HG02798 (cell line): ENCODE measurements around the gene TNIK.
A peak's percentile ranks its signal among the peaks of the same experiment; 100 is the strongest.
"Not testable (repeated sequence)": the region's sequence is repeated elsewhere in the genome, so short reads cannot be mapped to it uniquely, and the experiment has no call there.

Source experiments
- ATAC-seq: cut with Tn5 transposase; IDR thresholded peaks from one replicate; pipeline ENCODE4 v1.9.1; 2021; ENCODE audit warnings: mild to moderate bottlenecking; ENCODE audit not compliant: unreplicated experiment, poor library complexity

Gene TNIK

GRCh38 chr3:171122861-171123260 lies 337.3 kb downstream of the TNIK start:
- no peak for ATAC-seq

DNA sequence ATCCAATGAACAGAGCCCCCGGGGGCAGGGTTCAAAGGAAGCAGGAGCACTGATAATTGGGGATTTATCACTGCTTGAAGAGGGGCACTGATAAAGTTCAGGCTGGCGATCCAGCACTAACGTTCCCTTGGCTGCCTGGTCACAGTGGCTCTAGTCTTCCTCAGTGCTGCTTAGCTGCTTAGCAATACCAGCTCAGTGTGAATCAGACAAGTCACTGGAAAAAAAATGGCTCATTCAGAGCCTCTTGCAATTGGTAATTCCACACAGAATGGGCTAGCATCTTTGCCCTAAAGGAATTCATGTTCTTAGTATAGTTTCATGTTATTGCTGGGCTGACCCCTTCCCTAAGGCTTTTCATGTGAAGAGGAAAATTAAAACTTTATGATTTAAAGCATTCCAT lies 338.0 kb downstream of the TNIK start:
- no peak for ATAC-seq

GRCh38 chr3:171121801-171122200 lies 338.4 kb downstream of the TNIK start:
- no peak for ATAC-seq

GRCh38 chr3:171119402-171119801 lies 340.8 kb downstream of the TNIK start:
- ATAC-seq: not testable (repeated sequence)

- not testable (repeated sequence) for ATAC-seq
Observed at GRCh38 chr3:171118993-171119392, 341.2 kb downstream of the TNIK start.

DNA sequence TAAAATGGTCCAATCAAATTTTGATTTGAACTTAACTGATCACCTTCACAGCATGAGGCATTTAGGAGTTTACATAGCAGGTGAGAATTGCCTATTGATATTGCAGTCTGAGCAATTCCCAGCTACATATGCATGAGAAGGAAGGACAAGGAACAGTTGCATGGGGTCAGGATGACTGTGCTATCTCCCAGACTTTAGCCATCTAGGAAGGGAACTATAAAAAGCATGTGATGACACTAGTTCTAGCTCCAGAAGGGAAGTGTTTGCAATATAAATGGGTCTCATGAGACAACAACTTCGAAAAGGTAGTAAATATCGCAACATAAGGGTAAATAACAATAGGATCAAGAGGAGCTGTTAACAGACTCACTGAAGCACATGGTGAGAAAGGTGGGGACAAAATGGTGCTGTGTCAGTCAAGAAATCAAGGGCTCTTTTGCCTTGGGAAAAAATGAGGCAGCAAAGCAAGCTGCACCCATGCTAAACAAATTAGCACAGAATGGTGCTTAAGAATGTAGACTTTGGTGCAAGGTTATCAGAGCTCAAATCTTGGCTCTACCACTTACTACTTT lies 343.3 kb downstream of the TNIK start:
- no peak for ATAC-seq

- no peak for ATAC-seq
Observed at GRCh38 chr3:171116365-171116764, 343.8 kb downstream of the TNIK start.

DNA sequence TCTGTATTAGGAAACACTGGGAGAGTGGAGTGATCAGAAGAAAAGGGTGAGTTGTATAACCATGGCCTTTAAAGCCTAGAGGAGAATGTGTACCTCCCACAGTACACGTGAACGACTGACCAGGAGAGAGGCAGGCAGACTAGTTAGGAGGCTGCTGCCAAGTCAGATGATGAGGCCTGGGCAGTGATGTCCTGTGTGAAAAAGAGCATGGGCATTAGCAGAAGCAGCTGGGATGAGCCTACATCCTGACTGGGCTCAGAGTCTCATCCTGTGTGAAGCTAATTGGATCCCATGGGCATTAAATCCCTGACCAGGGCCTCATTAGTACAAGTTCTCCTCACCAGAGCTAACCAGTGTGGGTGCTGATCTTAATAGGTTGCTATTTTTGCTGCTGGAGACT lies 344.5 kb downstream of the TNIK start:
- no peak for ATAC-seq

DNA sequence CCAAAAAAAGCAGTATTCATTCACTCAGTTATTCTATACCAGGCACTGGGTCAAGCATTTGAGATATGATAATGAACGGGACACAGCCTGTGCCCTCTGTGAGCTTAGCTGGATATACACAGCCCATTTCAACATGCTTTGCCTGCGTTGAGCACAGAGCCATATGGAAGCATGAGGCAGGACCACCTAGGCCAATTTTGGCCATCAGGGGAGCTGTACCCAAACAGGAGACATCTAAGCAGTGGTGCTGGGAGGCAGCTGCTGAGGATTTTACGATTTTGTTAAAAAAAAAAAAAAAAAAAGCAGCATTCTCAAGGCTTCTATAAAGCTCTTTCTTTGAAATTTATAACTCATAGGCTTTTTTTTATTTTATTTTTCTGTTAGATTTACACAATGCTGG lies 346.5 kb downstream of the TNIK start:
- ATAC-seq: no peak

DNA sequence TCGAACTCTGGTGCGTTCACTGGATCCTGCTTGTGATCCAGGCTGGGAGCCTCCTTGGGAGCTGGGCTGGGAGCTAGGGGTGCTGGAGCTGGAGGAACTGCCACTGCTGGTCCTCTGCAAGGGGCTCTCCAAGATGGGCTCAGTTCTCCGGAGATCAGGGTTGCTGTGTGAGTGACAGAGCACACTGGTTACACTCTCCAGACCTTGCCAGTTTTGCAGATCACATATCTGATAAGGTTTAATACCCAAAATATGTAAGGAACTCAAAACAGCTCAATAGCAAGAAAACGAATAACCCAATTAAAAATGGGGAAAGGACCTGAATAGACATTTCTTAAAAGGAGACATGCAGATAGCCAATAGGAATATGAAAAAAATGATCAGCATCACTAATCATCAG lies 349.5 kb downstream of the TNIK start:
- ATAC-seq: no peak

DNA sequence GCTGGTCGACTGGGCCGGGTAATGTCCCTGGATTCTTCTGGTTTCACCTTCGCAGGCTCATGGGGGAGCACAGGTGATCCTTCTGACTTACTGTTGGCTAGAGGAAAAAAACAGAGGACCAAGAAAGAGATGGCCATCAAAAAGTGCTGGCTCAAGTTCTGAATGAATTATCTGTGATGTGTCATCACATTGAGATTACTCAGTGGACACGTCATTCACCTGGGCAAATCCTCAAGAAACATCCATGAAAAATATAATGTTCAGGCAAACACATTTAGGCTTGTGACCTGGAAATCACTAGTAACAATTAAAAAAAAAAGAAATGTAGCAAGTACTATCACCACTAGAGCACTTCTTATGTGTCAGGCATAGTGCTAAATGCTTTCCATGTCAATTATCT lies 352.1 kb downstream of the TNIK start:
- ATAC-seq: no peak

- no peak for ATAC-seq
Observed at GRCh38 chr3:171103185-171103584, 357.0 kb downstream of the TNIK start.

DNA sequence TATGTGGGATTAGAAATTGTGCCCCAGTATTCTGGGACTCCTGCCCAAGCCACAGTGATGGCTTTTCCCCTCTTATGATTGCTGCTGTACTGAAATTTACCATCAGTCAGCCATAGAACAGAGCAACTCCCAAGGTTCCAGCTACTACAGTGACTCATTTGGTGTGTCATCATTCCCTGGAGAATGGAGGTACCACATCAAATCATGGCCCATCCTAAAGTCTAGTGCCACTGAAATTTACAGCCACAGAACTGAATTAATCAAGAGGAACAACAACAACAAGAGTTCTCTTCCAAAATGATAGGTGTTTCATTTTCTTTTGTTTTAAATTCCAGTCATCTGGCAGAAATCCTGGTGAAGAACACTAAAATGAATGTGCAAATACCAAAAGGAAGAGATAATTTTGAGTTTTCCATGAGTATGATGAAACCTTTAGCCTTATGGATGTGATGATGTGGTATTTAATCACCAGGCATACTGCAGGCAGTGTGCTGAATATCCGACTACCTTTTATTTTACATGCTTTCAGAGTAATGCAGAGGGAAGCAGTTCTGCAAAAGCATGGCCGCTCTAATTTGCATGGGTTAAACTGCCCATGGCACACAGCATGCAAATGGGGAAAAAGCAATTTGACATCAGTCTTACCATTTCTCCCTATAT lies 358.1 kb downstream of the TNIK start:
- no peak for ATAC-seq

DNA sequence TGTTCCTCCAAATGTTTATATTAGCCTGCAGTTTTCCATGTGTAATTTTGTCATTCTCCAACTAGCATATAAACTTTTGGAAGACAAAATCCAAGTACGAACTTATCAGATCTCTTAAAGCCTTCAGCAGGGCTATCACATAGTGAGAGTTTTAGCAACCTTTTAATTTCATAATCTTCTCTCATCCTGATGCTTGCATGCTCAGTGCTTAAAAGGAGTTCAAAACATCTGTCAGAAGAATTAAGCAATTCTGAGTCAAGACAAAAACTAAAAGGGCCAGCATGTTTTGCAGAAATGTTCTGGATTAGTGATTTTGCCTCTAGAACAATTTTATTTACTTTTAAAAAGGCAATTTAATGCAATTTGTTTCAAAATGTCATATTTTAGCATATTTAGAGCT lies 360.3 kb downstream of the TNIK start:
- ATAC-seq: no peak

GRCh38 chr3:171095063-171095462 lies 365.1 kb downstream of the TNIK start:
- ATAC-seq: peak; percentile 78

GRCh38 chr3:171094411-171094810 lies 365.8 kb downstream of the TNIK start:
- no peak for ATAC-seq

GRCh38 chr3:171093462-171093861 lies 366.7 kb downstream of the TNIK start:
- no peak for ATAC-seq

DNA sequence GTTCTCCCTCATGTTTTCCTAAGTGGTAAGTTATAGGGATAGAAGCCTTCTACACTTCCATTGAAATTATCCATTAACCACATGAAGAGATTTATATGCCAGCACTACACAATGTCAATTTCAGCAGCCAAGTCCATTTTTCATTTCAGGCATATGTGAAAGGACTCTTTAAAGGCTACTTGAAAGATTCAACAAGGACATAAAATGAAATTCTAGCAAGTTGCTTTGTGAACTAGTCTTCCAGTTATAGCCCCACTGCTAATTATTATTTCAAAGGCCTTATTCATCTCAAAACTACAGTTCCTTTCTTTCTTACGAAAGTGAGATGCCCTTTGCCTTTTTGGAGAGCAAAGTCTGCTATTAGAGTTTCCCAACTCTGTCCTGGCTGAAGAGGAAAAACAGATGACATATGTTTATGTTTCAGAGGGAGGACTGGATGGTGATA lies 367.7 kb downstream of the TNIK start:
- no peak for ATAC-seq

- ATAC-seq: no peak
Observed at GRCh38 chr3:171090321-171090720, 369.9 kb downstream of the TNIK start.

DNA sequence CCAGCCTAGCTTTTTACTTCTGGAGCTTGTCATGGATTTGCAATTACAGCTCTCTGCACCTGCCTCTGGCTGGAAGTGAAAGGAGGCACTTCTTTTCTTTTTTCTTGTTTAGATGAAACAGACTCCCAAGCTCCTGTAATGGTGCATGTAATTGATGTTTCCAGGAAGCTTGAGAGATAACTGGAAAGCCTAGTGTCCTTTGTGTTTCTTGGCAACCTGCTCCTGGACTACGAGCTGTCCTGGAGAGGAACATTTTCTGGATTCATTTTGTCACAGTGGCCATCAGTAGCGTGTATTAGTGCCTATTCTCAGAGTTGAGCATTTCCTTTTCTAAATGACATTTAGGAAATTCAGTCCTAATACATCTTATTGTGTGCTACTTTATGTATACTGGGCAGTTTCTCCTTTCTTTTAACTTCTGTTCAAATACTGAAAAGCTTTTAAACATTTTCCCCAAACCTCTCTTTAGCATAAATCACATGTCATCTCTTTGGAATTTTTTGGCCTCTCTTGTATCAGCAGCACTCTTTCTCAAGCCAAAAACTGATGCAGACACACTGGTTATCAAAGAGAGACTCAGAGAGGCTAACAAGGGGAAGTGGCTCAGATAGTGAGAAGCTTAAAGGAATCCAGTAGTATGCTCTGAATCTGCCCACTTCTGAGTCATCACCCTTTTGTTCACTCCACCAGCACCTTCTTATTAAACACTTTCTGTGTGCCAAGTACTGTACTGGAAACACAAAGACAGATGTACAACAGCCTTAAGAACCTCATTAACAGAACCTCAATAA lies 371.0 kb downstream of the TNIK start:
- no peak for ATAC-seq

- ATAC-seq: no peak
Observed at GRCh38 chr3:171088496-171088895, 371.7 kb downstream of the TNIK start.

DNA sequence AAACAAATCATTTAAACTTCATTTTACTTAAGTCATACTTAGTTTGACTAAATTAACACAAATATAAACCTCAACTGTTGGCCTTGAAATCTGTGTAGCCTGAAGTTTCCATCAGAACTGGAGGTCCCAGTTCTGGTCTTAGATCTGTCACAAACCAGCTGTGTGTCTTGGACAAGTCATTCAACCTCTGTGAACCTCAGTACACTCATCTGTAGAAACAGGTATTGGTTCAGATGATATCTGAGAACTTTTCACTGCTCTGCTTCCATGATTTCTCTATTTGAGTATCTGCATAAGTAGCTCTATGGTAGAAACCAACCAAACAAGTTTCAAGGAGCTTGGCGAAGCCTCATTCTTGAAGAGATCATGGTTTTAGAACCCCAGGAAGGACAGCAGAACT lies 373.3 kb downstream of the TNIK start:
- no peak for ATAC-seq
